ENCODE results near the gene MORN3. TPM values are rescaled to one million over a fixed set of nuclear protein-coding genes. Genes with fewer than 3 reads are reported as not detected.

Gene MORN3
- total RNA-seq, 1 experiment from 2014 or later: 0.37 TPM

- TF ChIP-seq FOXP1 (CRISPR knock-in tag; IDR thresholded peaks at IDR 0.05; ENCODE audit: borderline replicate concordance) (peak; percentile 51; the same call in 1 of the 2 replicates), GABPB1 (CRISPR knock-in tag; IDR thresholded peaks at IDR 0.05) (0 out of 2 replicates have a peak, but pooled peaks have one; percentile 45), E2F5 (CRISPR knock-in tag; IDR thresholded peaks at IDR 0.05) (no peak; the same call in 1 of the 2 replicates)
- Mint-ChIP-seq H3K36me3 (peaks cover 6% of the 10 kb centered on the region; the same call in 1 of the 2 replicates), H3K9me3 (no peaks in the 10 kb centered on the region), H3K4me3 (peak overlapping the region; percentile 81), H3K27me3 (ENCODE audit: low read depth) (no peaks in the 10 kb centered on the region), H3K4me1 (peaks cover 54% of the 10 kb centered on the region), H3K27ac (peak overlapping the region; percentile 80)
- DNase-seq (ENCODE audit: low spot score) (peak; percentile 69), ATAC-seq (peak; percentile 33)
- ChIA-PET POLR2A (interaction anchor here (0.6 to 4.3 kb wide), 14 partner anchors 11 to 184 kb away, joined by 3 to 73 read pairs (median 4); partner anchors contain the start of genes KDM2B, MORN3 and TMEM120B), CTCF (interaction anchor here (1.0 to 6.6 kb wide), 18 partner anchors 9 to 127 kb away, joined by 3 to 67 read pairs (median 8); partner anchors contain the start of genes KDM2B and MORN3)
These were observed 42.4 kb downstream of the MORN3 start for GRCh38 chr12:121626853-121627640.

GRCh38 chr12:121626087-121626852 lies 43.2 kb downstream of the MORN3 start, which contains the start of gene ORAI1:
Gene ORAI1, plus strand, starts transcription at chr12:121626530.
- ChIA-PET POLR2A (interaction anchor here (0.6 to 4.3 kb wide), 12 partner anchors 12 to 183 kb away, joined by 3 to 73 read pairs (median 4); partner anchors contain the start of genes KDM2B, MORN3 and TMEM120B), CTCF (interaction anchor here (1.0 to 6.6 kb wide), 19 partner anchors 10 to 126 kb away, joined by 3 to 67 read pairs (median 7); partner anchors contain the start of genes KDM2B and MORN3)
- ATAC-seq (peak; percentile 72), DNase-seq (ENCODE audit: low spot score) (peak; percentile 96)
- Mint-ChIP-seq H3K9me3 (no peaks in the 10 kb centered on the region), H3K4me3 (peak within 1 kb of the TSS; percentile 81), H3K4me1 (peaks cover 49% of the 10 kb centered on the region), H3K27ac (peak within 1 kb of the TSS; percentile 80), H3K27me3 (ENCODE audit: low read depth) (no peaks in the 10 kb centered on the region), H3K36me3 (peaks cover 6% of the 10 kb centered on the region; the same call in 1 of the 2 replicates)
- TF ChIP-seq TCF7 (CRISPR knock-in tag; IDR thresholded peaks at IDR 0.05; ENCODE audit: low read depth) (no peak), NFE2L1 (CRISPR knock-in tag; IDR thresholded peaks at IDR 0.05) (no peak), MYBL2 (CRISPR knock-in tag; IDR thresholded peaks at IDR 0.05) (no peak), AFF4 (CRISPR knock-in tag; IDR thresholded peaks at IDR 0.05; ENCODE audit: borderline replicate concordance) (no peak), ZNF232 (CRISPR knock-in tag; IDR thresholded peaks at IDR 0.05) (no peak), ZMAT4 (CRISPR knock-in tag; IDR thresholded peaks at IDR 0.05) (no peak), ATF2 (CRISPR knock-in tag; IDR thresholded peaks at IDR 0.05; ENCODE audit: borderline replicate concordance, low read depth) (no peak), USF1 (CRISPR knock-in tag; IDR thresholded peaks at IDR 0.05) (peak; percentile 98), HMGXB4 (CRISPR knock-in tag; IDR thresholded peaks at IDR 0.05) (no peak), RORB (CRISPR knock-in tag; IDR thresholded peaks at IDR 0.05) (no peak), GRHL2 (CRISPR knock-in tag; IDR thresholded peaks at IDR 0.05; ENCODE audit: insufficient replicate concordance, severe bottlenecking) (no peak), ZNF423 (CRISPR knock-in tag; IDR thresholded peaks at IDR 0.05) (peak; percentile 55), SP1 (CRISPR knock-in tag; conservative IDR thresholded peaks at IDR 0.05) (peak; percentile 94), MAX (CRISPR knock-in tag; IDR thresholded peaks at IDR 0.05) (peak; percentile 67), FOXP4 (CRISPR knock-in tag; IDR thresholded peaks at IDR 0.05) (no peak; the same call in 1 of the 2 replicates), ZNF671 (CRISPR knock-in tag; IDR thresholded peaks at IDR 0.05) (no peak), FOXK1 (CRISPR knock-in tag; IDR thresholded peaks at IDR 0.05) (peak; percentile 87)

Data from WTC11 (cell line).